ENCODE results near the gene N4BP2L2.

N4BP2L2 gene

DNA sequence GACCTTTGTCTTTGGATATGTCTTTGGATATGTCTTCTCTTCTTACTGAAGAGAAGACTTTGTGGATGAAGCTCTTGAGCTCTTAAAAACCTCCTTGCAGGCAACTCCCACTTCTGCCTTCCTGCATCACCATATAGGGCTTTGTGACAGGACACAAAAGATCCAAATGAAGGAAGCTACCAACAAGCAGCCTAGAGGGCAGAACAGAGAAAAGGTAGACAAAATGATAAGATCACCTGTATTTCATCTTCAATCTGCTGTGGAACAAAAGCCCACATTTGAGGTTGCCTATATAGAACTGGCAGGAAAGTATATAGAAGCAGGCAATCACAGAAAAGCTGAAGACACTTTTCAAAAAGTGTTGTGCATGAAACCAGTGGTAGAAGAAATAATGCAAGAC is 153.2 kb downstream of the N4BP2L2 start:
- DNase-seq (no peak), ATAC-seq (ENCODE audit: insufficient read depth, low read depth) (no peak)
- Histone ChIP-seq H3K27ac (ENCODE audit: low read length) (no peak overlapping the region), H3K4me2 (ENCODE audit: insufficient read depth, low read length) (no peak overlapping the region), H4K20me1 (ENCODE audit: insufficient read depth, low read length) (no peaks in the 10 kb centered on the region), H3K27me3 (ENCODE audit: insufficient read depth, low read length, poor library complexity) (no peaks in the 10 kb centered on the region), H3K9me3 (ENCODE audit: insufficient read depth, low read length, severe bottlenecking) (no peaks in the 10 kb centered on the region), H3K9ac (ENCODE audit: low read depth, low read length) (no peak overlapping the region), H3K36me3 (ENCODE audit: insufficient read depth, low read length) (peaks cover 69% of the 10 kb centered on the region), H3K79me2 (ENCODE audit: insufficient read depth, low read length) (no peaks in the 10 kb centered on the region), H2AFZ (ENCODE audit: low read depth, low read length) (no peak overlapping the region), H3K4me1 (ENCODE audit: insufficient read depth, low read length) (peaks cover 8% of the 10 kb centered on the region), H3K4me3 (ENCODE audit: low read depth in 1 of 2, low read length in 2 of 2) (no peak overlapping the region)
- TF ChIP-seq, protein P1, sequence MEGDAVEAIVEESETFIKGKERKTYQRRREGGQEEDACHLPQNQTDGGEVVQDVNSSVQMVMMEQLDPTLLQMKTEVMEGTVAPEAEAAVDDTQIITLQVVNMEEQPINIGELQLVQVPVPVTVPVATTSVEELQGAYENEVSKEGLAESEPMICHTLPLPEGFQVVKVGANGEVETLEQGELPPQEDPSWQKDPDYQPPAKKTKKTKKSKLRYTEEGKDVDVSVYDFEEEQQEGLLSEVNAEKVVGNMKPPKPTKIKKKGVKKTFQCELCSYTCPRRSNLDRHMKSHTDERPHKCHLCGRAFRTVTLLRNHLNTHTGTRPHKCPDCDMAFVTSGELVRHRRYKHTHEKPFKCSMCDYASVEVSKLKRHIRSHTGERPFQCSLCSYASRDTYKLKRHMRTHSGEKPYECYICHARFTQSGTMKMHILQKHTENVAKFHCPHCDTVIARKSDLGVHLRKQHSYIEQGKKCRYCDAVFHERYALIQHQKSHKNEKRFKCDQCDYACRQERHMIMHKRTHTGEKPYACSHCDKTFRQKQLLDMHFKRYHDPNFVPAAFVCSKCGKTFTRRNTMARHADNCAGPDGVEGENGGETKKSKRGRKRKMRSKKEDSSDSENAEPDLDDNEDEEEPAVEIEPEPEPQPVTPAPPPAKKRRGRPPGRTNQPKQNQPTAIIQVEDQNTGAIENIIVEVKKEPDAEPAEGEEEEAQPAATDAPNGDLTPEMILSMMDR (IDR thresholded peaks at IDR 0.05; ENCODE audit: borderline replicate concordance, extremely low read depth, low read length, poor library complexity, severe bottlenecking): no peak
- no peak for TF ChIP-seq EZH2 (IDR thresholded peaks at IDR 0.05; ENCODE audit: borderline replicate concordance, low read depth, low read length, severe bottlenecking)

GRCh38 chr13:32384702-32385101 is 153.9 kb downstream of the N4BP2L2 start:
- ATAC-seq (ENCODE audit: insufficient read depth, low read depth) (no peak), DNase-seq (no peak)
- no peaks in the 10 kb centered on the region for H4K20me1 ChIP-seq (ENCODE audit: insufficient read depth, low read length)
- no peak overlapping the region for H3K27ac ChIP-seq (ENCODE audit: low read length)
- H3K9me3 ChIP-seq (ENCODE audit: insufficient read depth, low read length, severe bottlenecking): no peaks in the 10 kb centered on the region
- no peak overlapping the region for H3K4me3 ChIP-seq (ENCODE audit: low read depth in 1 of 2, low read length in 2 of 2)
- H2AFZ ChIP-seq (ENCODE audit: low read depth, low read length): no peak overlapping the region
- no peak overlapping the region for H3K4me2 ChIP-seq (ENCODE audit: insufficient read depth, low read length)
- H3K36me3 ChIP-seq (ENCODE audit: insufficient read depth, low read length): peaks cover 74% of the 10 kb centered on the region
- no peaks in the 10 kb centered on the region for H3K27me3 ChIP-seq (ENCODE audit: insufficient read depth, low read length, poor library complexity)
- H3K9ac ChIP-seq (ENCODE audit: low read depth, low read length): no peak overlapping the region
- H3K79me2 ChIP-seq (ENCODE audit: insufficient read depth, low read length): no peaks in the 10 kb centered on the region
- peaks cover 3% of the 10 kb centered on the region for H3K4me1 ChIP-seq (ENCODE audit: insufficient read depth, low read length)
- TF ChIP-seq, protein P1 (IDR thresholded peaks at IDR 0.05; ENCODE audit: borderline replicate concordance, extremely low read depth, low read length, poor library complexity, severe bottlenecking): no peak
- no peak for TF ChIP-seq EZH2 (IDR thresholded peaks at IDR 0.05; ENCODE audit: borderline replicate concordance, low read depth, low read length, severe bottlenecking)

DNA sequence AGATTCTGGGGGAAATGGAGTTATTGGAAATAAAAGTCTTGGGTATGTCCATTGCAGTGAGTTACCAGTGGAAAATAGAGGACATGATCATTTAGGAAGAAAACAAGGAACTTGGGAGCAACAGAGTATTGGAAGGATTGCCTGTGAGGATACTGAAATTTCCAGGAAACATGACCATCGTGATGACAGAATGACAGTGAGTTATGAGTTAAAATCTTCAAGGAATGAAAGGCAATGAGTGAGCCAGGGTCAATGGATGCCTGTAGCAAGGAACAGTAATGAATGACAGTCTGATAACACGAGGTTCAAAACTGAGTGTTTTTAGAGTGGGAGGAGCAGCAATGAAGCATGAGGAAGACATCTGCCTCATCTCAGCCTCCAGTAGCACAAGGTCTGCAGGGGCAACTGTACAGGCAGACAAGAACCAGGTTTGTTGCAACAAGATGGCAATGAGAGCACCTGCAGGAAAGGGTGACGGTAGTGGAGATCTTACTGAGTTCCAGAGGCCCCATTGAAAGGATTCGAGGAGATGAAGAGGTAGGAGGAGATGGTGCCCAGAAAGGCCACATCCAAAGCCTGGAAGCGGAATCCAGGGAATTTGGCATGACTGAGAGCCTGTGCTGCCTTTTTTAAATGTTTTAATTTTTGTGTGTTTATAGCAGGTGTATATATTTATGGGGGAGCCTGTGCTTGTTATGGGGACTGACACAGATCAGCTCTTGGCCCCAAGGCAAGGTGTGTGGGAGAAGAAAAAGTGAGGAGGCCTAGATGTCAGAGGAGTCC is 154.6 kb downstream of the N4BP2L2 start:
- DNase-seq: no peak
- H3K36me3 ChIP-seq (ENCODE audit: insufficient read depth, low read length): peaks cover 76% of the 10 kb centered on the region
- no peak for ATAC-seq (ENCODE audit: insufficient read depth, low read depth)

More for the DNA sequence above, 154.6 kb downstream of the N4BP2L2 start:
- no peak overlapping the region for H3K4me3 ChIP-seq (ENCODE audit: low read depth in 1 of 2, low read length in 2 of 2)
- H3K27ac ChIP-seq (ENCODE audit: low read length): no peak overlapping the region
- TF ChIP-seq, protein P1 (IDR thresholded peaks at IDR 0.05; ENCODE audit: borderline replicate concordance, extremely low read depth, low read length, poor library complexity, severe bottlenecking): no peak
- TF ChIP-seq EZH2 (IDR thresholded peaks at IDR 0.05; ENCODE audit: borderline replicate concordance, low read depth, low read length, severe bottlenecking): no peak
- no peaks in the 10 kb centered on the region for H3K9me3 ChIP-seq (ENCODE audit: insufficient read depth, low read length, severe bottlenecking)
- H3K4me2 ChIP-seq (ENCODE audit: insufficient read depth, low read length): no peak overlapping the region
- H3K4me1 ChIP-seq (ENCODE audit: insufficient read depth, low read length): no peaks in the 10 kb centered on the region
- H3K9ac ChIP-seq (ENCODE audit: low read depth, low read length): no peak overlapping the region
- H3K27me3 ChIP-seq (ENCODE audit: insufficient read depth, low read length, poor library complexity): no peaks in the 10 kb centered on the region
- no peak overlapping the region for H2AFZ ChIP-seq (ENCODE audit: low read depth, low read length)
- no peaks in the 10 kb centered on the region for H4K20me1 ChIP-seq (ENCODE audit: insufficient read depth, low read length)
- no peaks in the 10 kb centered on the region for H3K79me2 ChIP-seq (ENCODE audit: insufficient read depth, low read length)
